SK-N-SH (cell line): ENCODE data around the gene UNK. TPM values are rescaled to one million over a fixed set of nuclear protein-coding genes. Genes with fewer than 3 reads are reported as not detected.

ENCODE experiments used
- CTCF ChIA-PET: fragments of 300-600, 350-600 bp; formaldehyde crosslinking; extraction: SDS; loops from one replicate; lab custom pipeline; 2021; lab: Yijun Ruan, JAX
- POLR2A ChIA-PET: fragments of 350-600 bp; sonication (Branson Sonifier 250); formaldehyde crosslinking; extraction: SDS; loops from one replicate; lab custom pipeline; 2020; ENCODE audit warnings: antibody characterized with exemption, inconsistent platforms; lab: Yijun Ruan, JAX
- DNase-seq: peaks from one replicate; pipeline ENCODE4 v3.0.0; 2012
- H2AFZ ChIP-seq: fragments of 200-600 bp; sonication (generic); 2 replicates; pipeline ENCODE4 v1.8.1; 2016; ENCODE audit warnings: antibody characterized with exemption, mild to moderate bottlenecking, low read depth
- H3F3A ChIP-seq: fragments of 200-600 bp; sonication (generic); replicated peaks from 2 replicates; pipeline ENCODE3; 2016; ENCODE audit warnings: antibody characterized with exemption, mild to moderate bottlenecking; ENCODE audit not compliant: insufficient read depth
- H3K27ac ChIP-seq, 2 experiments: fragments of 200-500 bp in 1 of 2; fragments of 200-600 bp in 1 of 2; sonication (Bioruptor generic) in 1 of 2; sonication (generic), shearing (Covaris generic) in 1 of 2; 2 replicates each; pipeline versions ENCODE4 v1.5.1 to v1.6.1; 2014 to 2016; ENCODE audit warnings: low read depth in 2 of 2, inconsistent platforms in 1 of 2, low read length in 1 of 2, mild to moderate bottlenecking in 1 of 2, mixed read lengths in 1 of 2
- H3K27me3 ChIP-seq: fragments of 200-600 bp; sonication (generic), shearing (Covaris generic); 2 replicates; pipeline ENCODE4 v1.6.1; 2016; ENCODE audit warnings: mixed run types; ENCODE audit not compliant: insufficient read depth
- H3K36me3 ChIP-seq, 2 experiments: fragments of 200-500 bp in 1 of 2; fragments of 200-600 bp in 1 of 2; sonication (Bioruptor generic) in 1 of 2; sonication (generic) in 1 of 2; replicated peaks in 1 of 2; 2 replicates each; pipeline versions ENCODE3 to v1.5.1; 2014 to 2016; ENCODE audit warnings: low read length in 1 of 2, mild to moderate bottlenecking in 1 of 2; ENCODE audit not compliant: insufficient read depth in 2 of 2, control insufficient read depth in 1 of 2
- H3K4me1 ChIP-seq, 2 experiments: fragments of 200-500 bp in 1 of 2; fragments of 200-600 bp in 1 of 2; sonication (Bioruptor generic) in 1 of 2; sonication (generic), shearing (Covaris generic) in 1 of 2; 2 replicates each; pipeline versions ENCODE4 v1.5.1 to v1.6.1; 2014 to 2016; ENCODE audit warnings: low read depth in 1 of 2, low read length in 1 of 2, mixed run types in 1 of 2; ENCODE audit not compliant: insufficient read depth in 2 of 2, control insufficient read depth in 1 of 2
- H3K4me2 ChIP-seq: fragments of 200-600 bp; sonication (generic), shearing (Covaris generic); 2 replicates; pipeline ENCODE4 v1.6.1; 2017; ENCODE audit warnings: mixed run types
- H3K4me3 ChIP-seq, 2 experiments: fragments of 200-500 bp in 1 of 2; fragments of 200-600 bp in 1 of 2; sonication (Bioruptor generic) in 1 of 2; sonication (generic), shearing (Covaris generic) in 1 of 2; 2 replicates each; pipeline versions ENCODE4 v1.5.1 to v1.8.1; 2014 to 2016; ENCODE audit warnings: low read depth in 2 of 2, inconsistent platforms in 1 of 2, low read length in 1 of 2, mild to moderate bottlenecking in 1 of 2, mixed read lengths in 1 of 2, moderate library complexity in 1 of 2
- H3K79me2 ChIP-seq: fragments of 200-600 bp; sonication (generic); 2 replicates; pipeline ENCODE4 v1.8.1; 2017; ENCODE audit warnings: mild to moderate bottlenecking; ENCODE audit not compliant: insufficient read depth
- H3K9ac ChIP-seq: fragments of 200-600 bp; sonication (generic); 2 replicates; pipeline ENCODE4 v1.6.1; 2017; ENCODE audit warnings: mixed run types
- H3K9me2 ChIP-seq: fragments of 200-600 bp; sonication (generic); 2 replicates; pipeline ENCODE4 v1.6.1; 2017; ENCODE audit warnings: mixed run types
- H3K9me3 ChIP-seq: fragments of 200-600 bp; sonication (generic); 2 replicates; pipeline ENCODE4 v1.6.1; 2017; ENCODE audit warnings: mixed run types, mild to moderate bottlenecking, moderate library complexity
- H4K20me1 ChIP-seq: fragments of 200-600 bp; sonication (generic); 2 replicates; pipeline ENCODE4 v1.6.1; 2017; ENCODE audit warnings: mild to moderate bottlenecking, mixed run types; ENCODE audit not compliant: insufficient read depth
- CHD2 ChIP-seq: fragments of 150-350 bp; IDR thresholded peaks from 2 replicates; pipeline ENCODE4 v1.6.1; 2018; ENCODE audit warnings: low read length; ENCODE audit not compliant: partially characterized antibody
- EP300 ChIP-seq, 2 experiments: IDR thresholded peaks; 2 replicates each; pipeline versions ENCODE4 v1.4.0 to v1.6.1; 2012; ENCODE audit warnings: borderline replicate concordance in 1 of 2, low read depth in 1 of 2, low read length in 1 of 2
- FOSL2 ChIP-seq: IDR thresholded peaks from 2 replicates; pipeline ENCODE4 v1.4.0; 2012; ENCODE audit warnings: low read depth, mild to moderate bottlenecking, moderate library complexity, borderline replicate concordance
- GABPA ChIP-seq: IDR thresholded peaks from 2 replicates; pipeline ENCODE4 v1.4.0; 2012; ENCODE audit warnings: low read depth, mild to moderate bottlenecking
- IRF3 ChIP-seq: fragments of 150-350 bp; IDR thresholded peaks from 2 replicates; pipeline ENCODE4 v1.6.1; 2016; ENCODE audit warnings: mild to moderate bottlenecking, low read depth, low read length
- JUND ChIP-seq: IDR thresholded peaks from 2 replicates; pipeline ENCODE4 v1.4.0; 2012
- MEF2A ChIP-seq: IDR thresholded peaks from 2 replicates; pipeline ENCODE4 v1.4.0; 2012; ENCODE audit warnings: low read depth, borderline replicate concordance
- PBX3 ChIP-seq: IDR thresholded peaks from 2 replicates; pipeline ENCODE4; 2012
- RAD21 ChIP-seq: IDR thresholded peaks from 2 replicates; pipeline ENCODE4 v1.6.1; 2012; ENCODE audit warnings: mild to moderate bottlenecking, low read length
- TCF12 ChIP-seq: IDR thresholded peaks from 2 replicates; pipeline ENCODE4 v1.4.0; 2012
- WGBS: methylation state at CpG from one replicate; pipeline ENCODE4 v1.1.6; 2017; ENCODE audit warnings: low lambda C conversion rate; 5-methylcytosine and 5-hydroxymethylcytosine counted together
- polyA plus RNA-seq, 3 experiments: library from polyadenylated mRNA; depleted of rRNA; stranded (reverse); fragments of >200 nt; gene quantifications; 2 replicates each; pipeline ENCODE4 v1.2.3, GENCODE V29; 2012
- TF ChIP-seq, protein P1 (sequence below): fragments of 200-600 bp; sonication (generic); IDR thresholded peaks from 2 replicates; pipeline ENCODE4 v1.6.1; 2017; ENCODE audit warnings: antibody characterized with exemption, mild to moderate bottlenecking, moderate library complexity
- TF ChIP-seq, protein P2 (sequence below): IDR thresholded peaks from 2 replicates; pipeline ENCODE4 v1.6.1; 2012; ENCODE audit warnings: mild to moderate bottlenecking, low read depth, low read length, moderate library complexity

Gene UNK
- polyA plus RNA-seq, 1 of the 3 experiments (the other 2 are of a cell fraction): 24.8 TPM

DNA sequence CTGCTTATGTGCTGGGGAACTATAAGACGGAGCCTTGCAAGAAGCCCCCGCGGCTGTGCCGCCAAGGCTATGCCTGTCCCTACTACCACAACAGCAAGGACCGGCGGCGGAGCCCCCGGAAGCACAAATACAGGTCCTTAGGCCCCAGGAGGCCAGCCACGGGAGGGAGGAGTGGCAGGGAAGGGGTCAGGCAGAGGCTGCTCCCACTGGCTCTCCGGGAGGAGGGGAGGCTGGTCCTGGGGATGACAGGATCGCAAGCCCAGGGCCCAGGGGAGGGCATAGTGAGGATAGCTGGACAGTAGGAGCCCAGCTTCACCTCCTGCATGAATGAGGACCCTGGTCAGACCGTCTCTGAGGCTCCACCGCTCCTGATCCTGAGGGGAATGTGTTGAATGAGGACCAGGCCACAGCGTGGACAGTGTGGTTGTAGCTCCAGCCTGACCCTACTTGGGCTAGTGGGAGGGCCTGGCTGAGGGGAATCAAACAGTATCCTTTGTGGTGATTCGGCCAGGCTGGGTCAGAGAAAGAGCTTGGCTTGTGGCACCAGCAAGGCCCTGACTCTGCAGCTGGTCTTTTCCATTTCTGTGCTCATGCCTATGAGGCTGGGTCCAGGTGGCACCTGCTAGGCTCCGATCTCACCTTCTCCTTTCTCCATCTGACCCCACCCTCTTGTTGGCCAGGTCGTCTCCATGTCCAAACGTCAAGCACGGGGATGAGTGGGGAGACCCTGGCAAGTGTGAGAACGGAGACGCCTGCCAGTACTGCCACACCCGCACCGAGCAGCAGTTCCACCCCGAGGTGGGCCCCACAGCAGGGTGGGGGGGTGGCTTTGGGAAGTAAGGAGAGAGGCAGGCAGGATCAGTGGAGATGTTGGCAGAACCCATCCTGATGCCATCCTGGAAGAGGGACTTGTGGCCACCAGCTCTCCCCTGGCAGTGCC, 28.7 kb downstream of the UNK start:
- Histone ChIP-seq H3K27ac (no peak overlapping the region), H3F3A (peaks cover 9% of the 10 kb centered on the region), H3K27me3 (no peaks in the 10 kb centered on the region), H3K9ac (no peak overlapping the region), H3K79me2 (no peaks in the 10 kb centered on the region), H3K9me2 (no peaks in the 10 kb centered on the region), H4K20me1 (no peaks in the 10 kb centered on the region), H3K9me3 (no peaks in the 10 kb centered on the region), H3K4me1 (peaks cover 6 to 10% of the 10 kb centered on the region in 2 experiments; a peak in 3 of 4 replicates), H3K4me3 (no peak overlapping the region), H2AFZ (no peak overlapping the region), H3K36me3 (peaks cover 20 to 50% of the 10 kb centered on the region in 2 experiments), H3K4me2 (no peak overlapping the region)
- WGBS: 95% methylated on average over 24 of the region's 24 CpGs
- ChIA-PET POLR2A (interaction anchor here (1.1 to 1.7 kb wide), 2 partner anchors 28 to 40 kb away, joined by 4 to 9 read pairs; no protein-coding TSS in a partner anchor), CTCF (interaction anchor here (1.1 to 7.6 kb wide), 6 partner anchors 14 to 64 kb away, joined by 3 to 90 read pairs (median 4); no protein-coding TSS in a partner anchor)
- DNase-seq: peak; percentile 16
- TF ChIP-seq, protein P1, sequence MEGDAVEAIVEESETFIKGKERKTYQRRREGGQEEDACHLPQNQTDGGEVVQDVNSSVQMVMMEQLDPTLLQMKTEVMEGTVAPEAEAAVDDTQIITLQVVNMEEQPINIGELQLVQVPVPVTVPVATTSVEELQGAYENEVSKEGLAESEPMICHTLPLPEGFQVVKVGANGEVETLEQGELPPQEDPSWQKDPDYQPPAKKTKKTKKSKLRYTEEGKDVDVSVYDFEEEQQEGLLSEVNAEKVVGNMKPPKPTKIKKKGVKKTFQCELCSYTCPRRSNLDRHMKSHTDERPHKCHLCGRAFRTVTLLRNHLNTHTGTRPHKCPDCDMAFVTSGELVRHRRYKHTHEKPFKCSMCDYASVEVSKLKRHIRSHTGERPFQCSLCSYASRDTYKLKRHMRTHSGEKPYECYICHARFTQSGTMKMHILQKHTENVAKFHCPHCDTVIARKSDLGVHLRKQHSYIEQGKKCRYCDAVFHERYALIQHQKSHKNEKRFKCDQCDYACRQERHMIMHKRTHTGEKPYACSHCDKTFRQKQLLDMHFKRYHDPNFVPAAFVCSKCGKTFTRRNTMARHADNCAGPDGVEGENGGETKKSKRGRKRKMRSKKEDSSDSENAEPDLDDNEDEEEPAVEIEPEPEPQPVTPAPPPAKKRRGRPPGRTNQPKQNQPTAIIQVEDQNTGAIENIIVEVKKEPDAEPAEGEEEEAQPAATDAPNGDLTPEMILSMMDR: no peak
- TF ChIP-seq, protein P2, sequence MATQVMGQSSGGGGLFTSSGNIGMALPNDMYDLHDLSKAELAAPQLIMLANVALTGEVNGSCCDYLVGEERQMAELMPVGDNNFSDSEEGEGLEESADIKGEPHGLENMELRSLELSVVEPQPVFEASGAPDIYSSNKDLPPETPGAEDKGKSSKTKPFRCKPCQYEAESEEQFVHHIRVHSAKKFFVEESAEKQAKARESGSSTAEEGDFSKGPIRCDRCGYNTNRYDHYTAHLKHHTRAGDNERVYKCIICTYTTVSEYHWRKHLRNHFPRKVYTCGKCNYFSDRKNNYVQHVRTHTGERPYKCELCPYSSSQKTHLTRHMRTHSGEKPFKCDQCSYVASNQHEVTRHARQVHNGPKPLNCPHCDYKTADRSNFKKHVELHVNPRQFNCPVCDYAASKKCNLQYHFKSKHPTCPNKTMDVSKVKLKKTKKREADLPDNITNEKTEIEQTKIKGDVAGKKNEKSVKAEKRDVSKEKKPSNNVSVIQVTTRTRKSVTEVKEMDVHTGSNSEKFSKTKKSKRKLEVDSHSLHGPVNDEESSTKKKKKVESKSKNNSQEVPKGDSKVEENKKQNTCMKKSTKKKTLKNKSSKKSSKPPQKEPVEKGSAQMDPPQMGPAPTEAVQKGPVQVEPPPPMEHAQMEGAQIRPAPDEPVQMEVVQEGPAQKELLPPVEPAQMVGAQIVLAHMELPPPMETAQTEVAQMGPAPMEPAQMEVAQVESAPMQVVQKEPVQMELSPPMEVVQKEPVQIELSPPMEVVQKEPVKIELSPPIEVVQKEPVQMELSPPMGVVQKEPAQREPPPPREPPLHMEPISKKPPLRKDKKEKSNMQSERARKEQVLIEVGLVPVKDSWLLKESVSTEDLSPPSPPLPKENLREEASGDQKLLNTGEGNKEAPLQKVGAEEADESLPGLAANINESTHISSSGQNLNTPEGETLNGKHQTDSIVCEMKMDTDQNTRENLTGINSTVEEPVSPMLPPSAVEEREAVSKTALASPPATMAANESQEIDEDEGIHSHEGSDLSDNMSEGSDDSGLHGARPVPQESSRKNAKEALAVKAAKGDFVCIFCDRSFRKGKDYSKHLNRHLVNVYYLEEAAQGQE: no peak
- TF ChIP-seq RAD21: no peak
- no peak for TF ChIP-seq JUND
- no peak for TF ChIP-seq EP300 (IDR thresholded peaks at IDR 0.05; ENCODE audit: borderline replicate concordance in 1 of 2, low read depth in 1 of 2, low read length in 1 of 2)
- TF ChIP-seq GABPA: no peak
- no peak for TF ChIP-seq MEF2A
- no peak for TF ChIP-seq TCF12
- TF ChIP-seq FOSL2: no peak
- TF ChIP-seq PBX3: no peak
- TF ChIP-seq CHD2: no peak
- TF ChIP-seq IRF3: no peak
